HepG2 (cell line): Measurements from ENCODE around the gene GAREM1. TPM values are rescaled to one million over a fixed set of nuclear protein-coding genes. Genes with fewer than 3 reads are reported as not detected.

Source experiments
- ATAC-seq: fragments of 200-7000 bp; cut with Tn5 transposase; 3 replicates; pipeline ENCODE4 v1.9.1; 2020; ENCODE audit warnings: mild to moderate bottlenecking, moderate library complexity
- BruUV-seq: library from RNA; stranded (reverse); fragments of 400-500 nt; replicated peaks from 2 replicates; lab custom pipeline; 2021; lab: Mats Ljungman, UMichigan
- CTCF ChIA-PET: fragments of 300-600 bp; formaldehyde crosslinking; extraction: SDS; loops from one replicate; lab custom pipeline; 2021; ENCODE audit warnings: low total read pairs, inconsistent platforms, low intra/inter-chr PET ratio; lab: Yijun Ruan, JAX
- POLR2A ChIA-PET: fragments of 350-600 bp; sonication (Branson Sonifier 250); formaldehyde crosslinking; loops from one replicate; lab custom pipeline; 2020; ENCODE audit warnings: antibody characterized with exemption, inconsistent platforms; lab: Yijun Ruan, JAX
- DNase-seq: peaks from one replicate; pipeline ENCODE4 v3.0.0-alpha.2; 2015; ENCODE audit warnings: low spot score
- FAIRE-seq: peaks from 3 replicates; lab custom pipeline; 2011; peaks lifted over from hg19 to GRCh38; lab: Jason Lieb, UNC
- H2AFZ ChIP-seq: one replicate; pipeline ENCODE4 v1.6.1; 2011; ENCODE audit warnings: low read length, inconsistent platforms
- H3K27ac ChIP-seq: fragments of 300-600 bp; 3 replicates; pipeline ENCODE4 v1.8.0; 2011; ENCODE audit warnings: mixed run types, mild to moderate bottlenecking, mixed read lengths, low read length, inconsistent platforms; ENCODE audit not compliant: insufficient read depth; ENCODE audit errors: extremely low read length
- H3K27me3 ChIP-seq, 2 experiments: fragments of 200-600 bp in 1 of 2; 2 replicates in 1 of 2; 3 replicates in 1 of 2; pipeline versions ENCODE4 v1.6.0 to v1.8.0; 2011; ENCODE audit warnings: low read length in 2 of 2, mild to moderate bottlenecking in 2 of 2, moderate library complexity in 2 of 2, inconsistent platforms in 1 of 2; ENCODE audit not compliant: insufficient read depth in 2 of 2, control insufficient read depth in 1 of 2
- H3K36me3 ChIP-seq, 2 experiments: fragments of 200-600 bp in 1 of 2; replicated peaks in 1 of 2; 2 replicates in 1 of 2; 3 replicates in 1 of 2; pipeline versions ENCODE4 v1.5.1 to v1.8.0; 2011; ENCODE audit warnings: low read length in 2 of 2, inconsistent platforms in 1 of 2; ENCODE audit not compliant: insufficient read depth in 2 of 2, control insufficient read depth in 1 of 2
- H3K4me1 ChIP-seq: 2 replicates; pipeline ENCODE4 v1.5.1; 2012; ENCODE audit warnings: low read length, inconsistent platforms; ENCODE audit not compliant: insufficient read depth
- H3K4me2 ChIP-seq: 2 replicates; pipeline ENCODE4 v1.6.0; 2011; ENCODE audit warnings: low read depth, low read length, inconsistent platforms
- H3K4me3 ChIP-seq, 3 experiments: fragments of 200-600 bp in 1 of 3; sonication (generic), shearing (Covaris generic) in 1 of 3; replicated peaks in 1 of 3; 2 replicates each; pipeline ENCODE4 v1.5.1; 2011 to 2016; ENCODE audit warnings: low read length in 3 of 3, inconsistent platforms in 2 of 3, low read depth in 2 of 3, mild to moderate bottlenecking in 2 of 3, control low read depth in 1 of 3, mixed read lengths in 1 of 3; ENCODE audit not compliant: insufficient read depth in 1 of 3
- H3K79me2 ChIP-seq: one replicate; pipeline ENCODE4 v1.6.1; 2011; ENCODE audit warnings: low read length, inconsistent platforms; ENCODE audit not compliant: insufficient read depth
- H3K9ac ChIP-seq: 2 replicates; pipeline ENCODE4 v1.6.0; 2011; ENCODE audit warnings: mild to moderate bottlenecking, low read depth, low read length, inconsistent platforms; ENCODE audit not compliant: insufficient read depth
- H3K9me3 ChIP-seq: 2 replicates; pipeline ENCODE4 v1.5.1; 2012; ENCODE audit warnings: mild to moderate bottlenecking, low read length
- H4K20me1 ChIP-seq: 2 replicates; pipeline ENCODE4 v1.6.0; 2011; ENCODE audit warnings: inconsistent platforms, mild to moderate bottlenecking, low read length, moderate library complexity; ENCODE audit not compliant: insufficient read depth
- ESRRA ChIP-seq: sonication (generic); formaldehyde crosslinking; IDR thresholded peaks from 2 replicates; pipeline ENCODE4 v1.5.1; 2020; ENCODE audit warnings: mild to moderate bottlenecking, low read depth, missing genetic modification reagents
- KDM5B ChIP-seq: sonication (generic); formaldehyde crosslinking; IDR thresholded peaks from 2 replicates; pipeline ENCODE4 v1.4.0; 2020; ENCODE audit warnings: missing genetic modification reagents, mild to moderate bottlenecking, borderline replicate concordance
- MEIS1 ChIP-seq: sonication (generic); formaldehyde crosslinking; IDR thresholded peaks from 2 replicates; pipeline ENCODE4 v1.9.0; 2021; ENCODE audit warnings: mild to moderate bottlenecking, missing genetic modification reagents, moderate library complexity, borderline replicate concordance
- MEIS2 ChIP-seq: sonication (generic); formaldehyde crosslinking; IDR thresholded peaks from 2 replicates; pipeline ENCODE4 v1.9.0; 2021; ENCODE audit warnings: mild to moderate bottlenecking, missing genetic modification reagents
- MTA1 ChIP-seq: sonication (generic); formaldehyde crosslinking; IDR thresholded peaks from 2 replicates; pipeline ENCODE4 v1.4.0; 2020; ENCODE audit warnings: missing genetic modification reagents, mild to moderate bottlenecking, borderline replicate concordance
- MTF1 ChIP-seq: sonication (generic); formaldehyde crosslinking; IDR thresholded peaks from 2 replicates; pipeline ENCODE4 v1.5.0; 2020; ENCODE audit warnings: missing genetic modification reagents
- SMAD9 ChIP-seq: sonication (generic); formaldehyde crosslinking; IDR thresholded peaks from 2 replicates; pipeline ENCODE4 v1.5.1; 2020; ENCODE audit warnings: mild to moderate bottlenecking, missing genetic modification reagents
- TCF12 ChIP-seq, 2 experiments: fragments of 450-650 bp in 1 of 2; sonication (generic) in 1 of 2; formaldehyde crosslinking in 1 of 2; IDR thresholded peaks; 2 replicates each; pipeline versions ENCODE4 v1.6.1 to v1.8.0; 2017 to 2022; ENCODE audit warnings: antibody characterized with exemption in 1 of 2, mild to moderate bottlenecking in 1 of 2, missing genetic modification reagents in 1 of 2, moderate library complexity in 1 of 2
- YEATS4 ChIP-seq: sonication (generic); formaldehyde crosslinking; IDR thresholded peaks from 2 replicates; pipeline ENCODE4 v1.4.0; 2020; ENCODE audit warnings: missing genetic modification reagents, borderline replicate concordance
- ZNF296 ChIP-seq: sonication (generic); formaldehyde crosslinking; conservative IDR thresholded peaks from 2 replicates; pipeline ENCODE4 v1.5.0; 2020; ENCODE audit warnings: mild to moderate bottlenecking, missing genetic modification reagents
- ZNF484 ChIP-seq: sonication (generic); formaldehyde crosslinking; IDR thresholded peaks from 2 replicates; pipeline ENCODE4 v1.5.1; 2020; ENCODE audit warnings: mild to moderate bottlenecking, low read depth, missing genetic modification reagents, borderline replicate concordance
- ZNF75D ChIP-seq: sonication (generic); formaldehyde crosslinking; IDR thresholded peaks from 2 replicates; pipeline ENCODE4 v1.8.1; 2023; ENCODE audit warnings: missing genetic modification reagents, mild to moderate bottlenecking, borderline replicate concordance
- WGBS: methylation state at CpG from one replicate; pipeline ENCODE4 v1.1.6; 2017; ENCODE audit warnings: low lambda C conversion rate; 5-methylcytosine and 5-hydroxymethylcytosine counted together
- in situ Hi-C: cut with HindIII; loops from 2 replicates; pipeline ENCODE4 v1.10.0; 2017; ENCODE audit warnings: low pct_unique_long_range_greater_than_20kb; ENCODE audit not compliant: extremely low pct_ligation_motif_present
- intact Hi-C: fragments of 100-400 bp; cut with micrococcal nuclease; formaldehyde crosslinking; loops from one replicate; pipeline ENCODE4 v1.10.0; 2022; ENCODE audit not compliant: unreplicated experiment
- polyA plus RNA-seq, 8 experiments: library from polyadenylated mRNA; depleted of rRNA in 3 of 8; stranded (reverse) in 7 of 8; unstranded in 1 of 8; fragments of >200 nt; fragmentation: Illumina TruSeq in 4 of 8; extraction: Trizol in 4 of 8; gene quantifications; 2 replicates each; pipeline versions ENCODE4 v1.2.1 to v1.2.3, GENCODE V29; 2011 to 2016; ENCODE audit warnings: low read depth in 4 of 8, missing spikeins in 1 of 8, mixed read lengths in 1 of 8; ENCODE audit not compliant: insufficient read depth in 1 of 8
- total RNA-seq, 5 experiments: library from RNA; depleted of rRNA; stranded (reverse); fragments of >200 nt; fragmentation: Illumina TruSeq; extraction: Trizol; gene quantifications; 2 replicates each; pipeline ENCODE4 v1.2.3, GENCODE V29; 2016; ENCODE audit warnings: low read depth in 1 of 5
- TF ChIP-seq, protein P1 (sequence below): sonication (generic); formaldehyde crosslinking; IDR thresholded peaks from 2 replicates; pipeline ENCODE4 v1.5.0; 2020; ENCODE audit warnings: missing genetic modification reagents
- TF ChIP-seq, protein P2 (sequence below): IDR thresholded peaks from 2 replicates; pipeline ENCODE4 v1.6.1; 2016; ENCODE audit warnings: low read depth
- TF ChIP-seq, protein P3 (sequence below): fragments of 450-650 bp; IDR thresholded peaks from 2 replicates; pipeline ENCODE4 v1.6.1; 2016

GAREM1 gene
- total and polyA plus RNA-seq, 2 of the 13 experiments (the other 11 are each of a cell fraction or from before 2014, with no cell fraction given): 2.5 to 2.9 TPM

DNA sequence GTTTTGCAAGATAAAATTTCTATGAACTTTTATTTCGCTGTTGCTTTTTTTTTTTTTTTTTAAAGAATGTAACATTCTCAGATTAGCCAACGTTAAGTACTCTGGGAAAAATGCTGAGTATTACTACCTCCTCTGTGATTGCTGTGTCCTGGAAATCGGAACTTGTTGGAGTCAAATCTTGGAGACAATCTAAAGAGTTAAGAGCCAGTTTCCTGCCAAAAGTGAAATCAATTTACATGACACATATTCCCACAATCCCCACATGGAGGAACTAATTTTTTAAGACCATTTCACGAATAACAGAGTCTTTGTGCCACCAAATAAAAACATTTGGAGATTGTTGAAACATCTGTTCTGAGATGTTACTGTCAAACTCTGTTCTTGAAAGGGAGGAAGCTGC lies 153.0 kb downstream of the GAREM1 start:
- intact Hi-C loops: loop anchor here (5.0 kb wide), 1 partner anchor 55 kb away; no protein-coding TSS in a partner anchor
- Histone ChIP-seq H3K36me3 (no peaks in the 10 kb centered on the region), H3K27ac (peak overlapping the region; percentile 31), H3K9ac (no peak overlapping the region), H3K79me2 (no peaks in the 10 kb centered on the region), H3K27me3 (no peaks in the 10 kb centered on the region), H3K4me2 (no peak overlapping the region; the same call in 1 of the 2 replicates), H3K4me1 (peaks cover 32% of the 10 kb centered on the region), H2AFZ (no peak overlapping the region), H4K20me1 (no peaks in the 10 kb centered on the region), H3K4me3 (no peak overlapping the region), H3K9me3 (no peaks in the 10 kb centered on the region)
- ChIA-PET POLR2A (no interaction called here), CTCF (no interaction called here)
- in situ Hi-C loops: no loop called here
- no TSS peak for BruUV-seq
- ATAC-seq (no peak), FAIRE-seq (no peak), DNase-seq (no peak)
- WGBS: 76% methylated on average over 4 of the region's 4 CpGs
- TF ChIP-seq MEIS1 (CRISPR knock-in tag) (no peak), MTF1 (no peak)
- TF ChIP-seq, all 625 proteins: peak for 0

DNA sequence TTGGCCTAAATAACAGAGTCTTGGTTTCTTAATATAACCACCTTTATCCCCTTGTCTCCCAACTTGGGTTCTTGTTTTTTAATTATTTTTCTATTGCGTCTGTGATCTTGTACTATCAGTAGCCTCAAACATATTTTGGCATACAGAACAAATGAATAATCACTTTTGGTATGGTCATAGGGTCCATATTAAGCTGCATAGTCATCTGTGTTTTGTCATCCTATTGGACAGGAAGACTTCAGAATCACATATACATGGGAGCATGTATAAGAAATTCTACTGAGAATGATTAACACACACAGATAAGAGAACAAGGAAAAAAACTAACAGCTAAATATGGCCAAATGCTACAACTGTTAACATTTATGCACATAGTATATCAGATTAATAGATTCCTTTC lies 154.8 kb downstream of the GAREM1 start:
- no peaks in the 10 kb centered on the region for H3K36me3 ChIP-seq
- whole genome bisulfite sequencing: 97% methylated on average over 1 of the region's 1 CpG
- H3K79me2 ChIP-seq: no peaks in the 10 kb centered on the region
- H3K9ac ChIP-seq: no peak overlapping the region
- H3K4me2 ChIP-seq: no peak overlapping the region
- FAIRE-seq: no peak
- H2AFZ ChIP-seq: no peak overlapping the region
- BruUV-seq: no TSS peak
- intact Hi-C loops: loop anchor here (5.0 kb wide), 1 partner anchor 56 kb away; no protein-coding TSS in a partner anchor
- H4K20me1 ChIP-seq: no peaks in the 10 kb centered on the region
- no peak overlapping the region for H3K27ac ChIP-seq
- no peak overlapping the region for H3K4me3 ChIP-seq
- POLR2A ChIA-PET: no interaction called here
- no peak for ATAC-seq
- no peaks in the 10 kb centered on the region for H3K27me3 ChIP-seq
- no peak for DNase-seq
- in situ Hi-C loops: no loop called here
- peaks cover 32% of the 10 kb centered on the region for H3K4me1 ChIP-seq
- CTCF ChIA-PET: no interaction called here
- no peaks in the 10 kb centered on the region for H3K9me3 ChIP-seq
- TF ChIP-seq, protein P1, sequence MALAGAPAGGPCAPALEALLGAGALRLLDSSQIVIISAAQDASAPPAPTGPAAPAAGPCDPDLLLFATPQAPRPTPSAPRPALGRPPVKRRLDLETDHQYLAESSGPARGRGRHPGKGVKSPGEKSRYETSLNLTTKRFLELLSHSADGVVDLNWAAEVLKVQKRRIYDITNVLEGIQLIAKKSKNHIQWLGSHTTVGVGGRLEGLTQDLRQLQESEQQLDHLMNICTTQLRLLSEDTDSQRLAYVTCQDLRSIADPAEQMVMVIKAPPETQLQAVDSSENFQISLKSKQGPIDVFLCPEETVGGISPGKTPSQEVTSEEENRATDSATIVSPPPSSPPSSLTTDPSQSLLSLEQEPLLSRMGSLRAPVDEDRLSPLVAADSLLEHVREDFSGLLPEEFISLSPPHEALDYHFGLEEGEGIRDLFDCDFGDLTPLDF (CRISPR knock-in tag): no peak
- no peak for TF ChIP-seq TCF12 (IDR thresholded peaks at IDR 0.05)
- TF ChIP-seq TCF12 (CRISPR knock-in tag; IDR thresholded peaks at IDR 0.05): no peak
- TF ChIP-seq MTA1: no peak
- TF ChIP-seq ZNF484 (CRISPR knock-in tag): no peak
- TF ChIP-seq ESRRA: no peak
- TF ChIP-seq ZNF75D (CRISPR knock-in tag): no peak
- TF ChIP-seq KDM5B (CRISPR knock-in tag): no peak
- TF ChIP-seq SMAD9 (CRISPR knock-in tag): no peak
- TF ChIP-seq ZNF296: no peak
- TF ChIP-seq YEATS4 (CRISPR knock-in tag): no peak
- TF ChIP-seq, protein P2, sequence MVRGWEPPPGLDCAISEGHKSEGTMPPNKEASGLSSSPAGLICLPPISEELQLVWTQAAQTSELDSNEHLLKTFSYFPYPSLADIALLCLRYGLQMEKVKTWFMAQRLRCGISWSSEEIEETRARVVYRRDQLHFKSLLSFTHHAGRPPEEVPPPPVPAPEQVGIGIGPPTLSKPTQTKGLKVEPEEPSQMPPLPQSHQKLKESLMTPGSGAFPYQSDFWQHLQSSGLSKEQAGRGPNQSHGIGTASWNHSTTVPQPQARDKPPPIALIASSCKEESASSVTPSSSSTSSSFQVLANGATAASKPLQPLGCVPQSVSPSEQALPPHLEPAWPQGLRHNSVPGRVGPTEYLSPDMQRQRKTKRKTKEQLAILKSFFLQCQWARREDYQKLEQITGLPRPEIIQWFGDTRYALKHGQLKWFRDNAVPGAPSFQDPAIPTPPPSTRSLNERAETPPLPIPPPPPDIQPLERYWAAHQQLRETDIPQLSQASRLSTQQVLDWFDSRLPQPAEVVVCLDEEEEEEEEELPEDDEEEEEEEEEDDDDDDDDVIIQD: no peak
- TF ChIP-seq, protein P3, sequence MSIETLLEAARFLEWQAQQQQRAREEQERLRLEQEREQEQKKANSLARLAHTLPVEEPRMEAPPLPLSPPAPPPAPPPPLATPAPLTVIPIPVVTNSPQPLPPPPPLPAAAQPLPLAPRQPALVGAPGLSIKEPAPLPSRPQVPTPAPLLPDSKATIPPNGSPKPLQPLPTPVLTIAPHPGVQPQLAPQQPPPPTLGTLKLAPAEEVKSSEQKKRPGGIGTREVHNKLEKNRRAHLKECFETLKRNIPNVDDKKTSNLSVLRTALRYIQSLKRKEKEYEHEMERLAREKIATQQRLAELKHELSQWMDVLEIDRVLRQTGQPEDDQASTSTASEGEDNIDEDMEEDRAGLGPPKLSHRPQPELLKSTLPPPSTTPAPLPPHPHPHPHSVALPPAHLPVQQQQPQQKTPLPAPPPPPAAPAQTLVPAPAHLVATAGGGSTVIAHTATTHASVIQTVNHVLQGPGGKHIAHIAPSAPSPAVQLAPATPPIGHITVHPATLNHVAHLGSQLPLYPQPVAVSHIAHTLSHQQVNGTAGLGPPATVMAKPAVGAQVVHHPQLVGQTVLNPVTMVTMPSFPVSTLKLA: no peak
- TF ChIP-seq MEIS2 (CRISPR knock-in tag): no peak
